ENCODE results near the gene TSPAN3. TPM values are rescaled to one million over a fixed set of nuclear protein-coding genes. Genes with fewer than 3 reads are reported as not detected.

The TSPAN3 gene
- total RNA-seq, 1 donor from 2014 or later = 202 TPM

Other genes with a start within 250 kb of the TSPAN3 start
- gene SCAPER, start 165.8 kb downstream of the TSPAN3 start, total RNA-seq = 80.0 TPM
- 68.0 TPM for gene RCN2, start 139.4 kb downstream of the TSPAN3 start, total RNA-seq
- gene PSTPIP1, start 76.0 kb downstream of the TSPAN3 start, total RNA-seq = 0.62 TPM